Bronchial epithelial cell (primary cell): ENCODE results near the gene BMP6. TPM values are rescaled to one million over a fixed set of nuclear protein-coding genes. Genes with fewer than 3 reads are reported as not detected.

Experiments used
- DNase-seq: peaks from one replicate; pipeline ENCODE4 v3.0.0-alpha.2; 2010; ENCODE audit warnings: low read depth
- FAIRE-seq: peaks from 2 replicates; lab custom pipeline; 2011; peaks lifted over from hg19 to GRCh38; lab: Jason Lieb, UNC
- H3K27me3 ChIP-seq: 2 replicates; pipeline ENCODE4 v1.5.1; 2011; ENCODE audit warnings: low read length; ENCODE audit not compliant: control insufficient read depth, insufficient read depth
- H3K36me3 ChIP-seq: 2 replicates; pipeline ENCODE4 v1.5.1; 2011; ENCODE audit warnings: low read length; ENCODE audit not compliant: control insufficient read depth, insufficient read depth
- H3K4me3 ChIP-seq: 2 replicates; pipeline ENCODE4 v1.5.1; 2011; ENCODE audit warnings: mild to moderate bottlenecking, low read depth, low read length, control low read depth
- CTCF ChIP-seq: IDR thresholded peaks from 2 replicates; pipeline ENCODE4 v1.5.1; 2011; ENCODE audit warnings: mild to moderate bottlenecking, moderate library complexity, low read length, control low read depth, inconsistent platforms; ENCODE audit not compliant: insufficient read depth, severe bottlenecking
- total RNA-seq: library from RNA; depleted of rRNA; stranded (reverse); fragments of >200 nt; gene quantifications from 2 replicates; pipeline ENCODE4 v1.2.1, GENCODE V29; 2014

BMP6 gene
- total RNA-seq, 1 donor from 2014 or later: 2.6 TPM

DNA sequence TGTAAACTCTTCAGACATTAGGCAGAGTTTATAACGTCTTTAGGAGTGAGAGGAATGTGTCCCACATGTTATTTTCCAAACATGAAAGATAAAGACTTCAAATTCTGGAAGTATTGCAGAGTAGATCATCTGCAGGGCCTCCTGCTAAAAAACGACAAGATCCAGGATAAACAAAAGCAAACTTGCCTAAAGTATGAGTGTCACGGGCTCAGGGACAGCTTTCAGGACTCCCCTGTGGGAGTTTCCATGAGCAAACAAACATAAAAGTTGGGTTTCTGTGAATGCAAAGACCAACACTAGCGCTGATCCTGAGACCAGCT is 107.8 kb downstream of the BMP6 start:
- H3K36me3 ChIP-seq: no peaks in the 10 kb centered on the region
- DNase-seq (no peak), FAIRE-seq (no peak)
- TF ChIP-seq CTCF: no peak
- no peaks in the 10 kb centered on the region for H3K27me3 ChIP-seq
- H3K4me3 ChIP-seq: no peak overlapping the region

GRCh38 chr6:7836371-7837026 is 110.6 kb downstream of the BMP6 start:
- no peak for DNase-seq
- Histone ChIP-seq H3K4me3 (no peak overlapping the region), H3K27me3 (no peaks in the 10 kb centered on the region), H3K36me3 (no peaks in the 10 kb centered on the region)
- TF ChIP-seq CTCF: no peak
- FAIRE-seq: no peak

DNA sequence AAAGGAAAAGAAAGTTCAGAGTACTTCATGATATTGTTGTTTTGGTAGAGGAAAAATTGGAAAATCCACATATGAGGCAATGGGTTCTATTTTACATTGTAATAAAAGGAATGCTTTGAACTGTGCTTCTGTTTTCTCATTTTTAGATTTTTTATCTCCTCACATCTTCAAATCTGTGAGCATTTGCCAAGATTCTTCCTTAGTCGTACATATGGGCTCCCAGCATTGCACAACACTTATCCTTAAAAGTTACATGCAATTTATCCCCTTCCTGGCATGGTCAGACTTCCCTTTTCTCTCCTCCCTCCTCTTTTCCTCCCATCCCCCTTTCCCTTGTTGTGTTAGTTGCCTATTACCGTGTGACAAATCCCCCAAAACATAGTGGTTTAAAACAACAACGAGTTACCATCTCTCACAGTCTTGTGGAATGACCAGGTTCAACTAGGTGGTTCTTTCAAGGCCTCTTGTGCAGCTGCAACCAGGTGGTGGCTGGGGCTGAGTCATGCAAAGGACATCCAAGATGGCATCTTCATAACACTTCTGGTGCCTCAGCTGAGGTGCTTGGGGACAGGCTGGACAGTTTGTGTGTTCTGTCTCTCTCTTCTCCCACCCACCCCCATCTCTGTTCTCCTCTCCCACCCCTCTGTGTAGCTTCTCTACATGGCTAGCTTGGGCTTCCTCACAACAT is 116.0 kb downstream of the BMP6 start:
- FAIRE-seq: no peak
- Histone ChIP-seq H3K27me3 (no peaks in the 10 kb centered on the region), H3K4me3 (no peak overlapping the region), H3K36me3 (no peaks in the 10 kb centered on the region)
- TF ChIP-seq CTCF: no peak
- no peak for DNase-seq

DNA sequence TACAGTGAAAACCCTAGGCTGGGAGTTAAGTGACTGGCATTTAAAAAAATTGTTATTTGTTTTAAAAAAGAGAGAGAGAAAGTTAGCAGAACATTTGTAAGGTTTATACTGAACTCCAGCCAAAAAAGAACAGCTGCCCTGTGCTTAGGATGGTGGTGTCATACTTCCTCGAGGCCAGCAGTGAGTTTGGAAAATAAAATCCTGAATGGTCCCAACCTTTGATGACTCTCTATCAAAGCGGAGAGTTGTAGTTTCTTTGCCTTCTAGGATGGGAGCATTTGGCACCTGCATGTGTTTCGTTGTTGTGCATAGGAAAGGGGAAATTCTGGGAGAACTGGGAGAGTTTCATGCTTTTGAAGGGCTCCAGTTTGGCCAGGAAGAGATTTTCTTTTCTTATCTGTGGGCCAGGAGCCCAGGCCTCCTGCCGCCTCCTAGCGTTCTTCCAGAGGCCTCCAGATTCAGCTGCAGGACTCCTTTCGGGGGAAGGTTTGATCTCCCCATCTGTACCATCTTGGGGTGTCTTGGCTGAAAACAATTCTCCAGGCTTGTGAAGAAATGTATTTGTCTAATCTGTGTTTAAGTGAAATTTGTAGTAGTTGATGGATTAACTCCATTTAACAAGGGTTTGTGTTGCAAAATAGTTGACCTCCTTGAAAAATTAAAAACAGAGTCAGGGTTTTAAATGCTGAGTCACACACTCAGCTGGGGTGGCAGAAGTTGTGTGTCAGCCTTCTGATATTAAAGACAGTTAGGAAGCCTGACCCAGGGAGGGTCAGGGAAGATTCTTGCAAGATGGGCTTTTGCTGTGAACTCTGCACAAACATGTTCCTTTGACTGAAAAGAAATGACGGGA is 121.3 kb downstream of the BMP6 start:
- peak; percentile 17 for DNase-seq
- no peak overlapping the region for H3K4me3 ChIP-seq
- no peaks in the 10 kb centered on the region for H3K36me3 ChIP-seq
- H3K27me3 ChIP-seq: no peaks in the 10 kb centered on the region
- no peak for FAIRE-seq
- TF ChIP-seq CTCF: no peak

GRCh38 chr6:7848229-7848628 is 122.3 kb downstream of the BMP6 start:
- no peak for DNase-seq

More at GRCh38 chr6:7848229-7848628, 122.3 kb downstream of the BMP6 start:
- Histone ChIP-seq H3K27me3 (no peaks in the 10 kb centered on the region), H3K36me3 (no peaks in the 10 kb centered on the region), H3K4me3 (no peak overlapping the region)
- peak; percentile 60 for FAIRE-seq
- no peak for TF ChIP-seq CTCF
